ENCODE data around the gene SERTM1.

SERTM1 gene

GRCh38 chr13:36680913-36681312 lies 7.1 kb downstream of the SERTM1 start:
- no peaks in the 10 kb centered on the region for H4K20me1 ChIP-seq (ENCODE audit: control insufficient read depth, insufficient read depth, low read depth, low read length)
- no peaks in the 10 kb centered on the region for H3K36me3 ChIP-seq (ENCODE audit: control insufficient read depth, low read length)
- 0 out of 2 replicates have a peak, but pooled peaks cover 3% of the 10 kb centered on the region for H3K27me3 ChIP-seq (ENCODE audit: control insufficient read depth, low read length)
- H3K4me1 ChIP-seq (ENCODE audit: control insufficient read depth, low read length) = no peaks in the 10 kb centered on the region
- no peaks in the 10 kb centered on the region for H3K79me2 ChIP-seq (ENCODE audit: control insufficient read depth, low read length)
- H3K9me2 ChIP-seq (replicated peaks; ENCODE audit: control insufficient read depth, low read length) = no peaks in the 10 kb centered on the region
- no peak overlapping the region for H3K27ac ChIP-seq (ENCODE audit: low read depth, low read length)
- H3K4me2 ChIP-seq (ENCODE audit: low read length) = no peak overlapping the region
- H3K9me3 ChIP-seq (ENCODE audit: control insufficient read depth, insufficient read depth, low read length) = no peaks in the 10 kb centered on the region
- H3F3A ChIP-seq (ENCODE audit: control insufficient read depth, insufficient read depth) = no peaks in the 10 kb centered on the region
- no peak overlapping the region for H3K4me3 ChIP-seq (ENCODE audit: low read length)
- TF ChIP-seq EZH2phosphoT487 (IDR thresholded peaks at IDR 0.05; ENCODE audit: borderline replicate concordance, low read length) (no peak), CTCF (IDR thresholded peaks at IDR 0.05; ENCODE audit: low read depth, low read length, poor library complexity, severe bottlenecking) (no peak)

- Histone ChIP-seq H3F3A (ENCODE audit: control insufficient read depth, insufficient read depth) (no peaks in the 10 kb centered on the region), H3K4me3 (ENCODE audit: low read length) (no peak overlapping the region), H3K36me3 (ENCODE audit: control insufficient read depth, low read length) (no peaks in the 10 kb centered on the region), H3K9me3 (ENCODE audit: control insufficient read depth, insufficient read depth, low read length) (no peaks in the 10 kb centered on the region), H3K27me3 (ENCODE audit: control insufficient read depth, low read length) (0 out of 2 replicates have a peak, but pooled peaks cover 3% of the 10 kb centered on the region), H3K79me2 (ENCODE audit: control insufficient read depth, low read length) (no peaks in the 10 kb centered on the region), H3K4me2 (ENCODE audit: low read length) (no peak overlapping the region), H3K9me2 (replicated peaks; ENCODE audit: control insufficient read depth, low read length) (no peaks in the 10 kb centered on the region), H4K20me1 (ENCODE audit: control insufficient read depth, insufficient read depth, low read depth, low read length) (no peaks in the 10 kb centered on the region), H3K27ac (ENCODE audit: low read depth, low read length) (no peak overlapping the region), H3K4me1 (ENCODE audit: control insufficient read depth, low read length) (no peaks in the 10 kb centered on the region)
- TF ChIP-seq EZH2phosphoT487 (IDR thresholded peaks at IDR 0.05; ENCODE audit: borderline replicate concordance, low read length) (no peak), CTCF (IDR thresholded peaks at IDR 0.05; ENCODE audit: low read depth, low read length, poor library complexity, severe bottlenecking) (no peak)
Measured at GRCh38 chr13:36681894-36682624, 8.2 kb downstream of the SERTM1 start.

GRCh38 chr13:36683701-36684100 lies 9.9 kb downstream of the SERTM1 start:
- 0 out of 2 replicates have a peak, but pooled peaks cover 3% of the 10 kb centered on the region for H3K27me3 ChIP-seq (ENCODE audit: control insufficient read depth, low read length)
- H3K9me2 ChIP-seq (replicated peaks; ENCODE audit: control insufficient read depth, low read length) = no peaks in the 10 kb centered on the region
- TF ChIP-seq CTCF (IDR thresholded peaks at IDR 0.05; ENCODE audit: low read depth, low read length, poor library complexity, severe bottlenecking) = no peak
- TF ChIP-seq EZH2phosphoT487 (IDR thresholded peaks at IDR 0.05; ENCODE audit: borderline replicate concordance, low read length) = no peak
- H3K27ac ChIP-seq (ENCODE audit: low read depth, low read length) = no peak overlapping the region
- no peaks in the 10 kb centered on the region for H3K4me1 ChIP-seq (ENCODE audit: control insufficient read depth, low read length)
- no peaks in the 10 kb centered on the region for H4K20me1 ChIP-seq (ENCODE audit: control insufficient read depth, insufficient read depth, low read depth, low read length)
- no peaks in the 10 kb centered on the region for H3K36me3 ChIP-seq (ENCODE audit: control insufficient read depth, low read length)
- no peaks in the 10 kb centered on the region for H3K9me3 ChIP-seq (ENCODE audit: control insufficient read depth, insufficient read depth, low read length)
- H3F3A ChIP-seq (ENCODE audit: control insufficient read depth, insufficient read depth) = no peaks in the 10 kb centered on the region
- H3K79me2 ChIP-seq (ENCODE audit: control insufficient read depth, low read length) = no peaks in the 10 kb centered on the region
- H3K4me2 ChIP-seq (ENCODE audit: low read length) = no peak overlapping the region
- no peak overlapping the region for H3K4me3 ChIP-seq (ENCODE audit: low read length)
